Adrenal gland (tissue), 5 donors: ENCODE measurements around the gene VPS11.

Experiments
- CTCF ChIP-seq, 6 experiments: fragments of 450-650 bp in 4 of 6; fragments of 200-600 bp in 2 of 6; sonication (generic) in 1 of 6; IDR thresholded peaks; 1 replicate in 5 of 6; 2 replicates in 1 of 6; pipeline versions ENCODE4 v1.5.1 to v1.8.0; 2016 to 2021; ENCODE audit warnings: antibody characterized with exemption in 6 of 6, mild to moderate bottlenecking in 2 of 6, moderate library complexity in 1 of 6
- POLR2A ChIP-seq, 2 donors: fragments of 450-650 bp; IDR thresholded peaks; one replicate each; pipeline ENCODE4 v1.6.1; 2017; ENCODE audit warnings: antibody characterized with exemption in 2 of 2, mild to moderate bottlenecking in 2 of 2, moderate library complexity in 1 of 2
- donor health status: DM: no; HTN: no; CAD: no.

- TF ChIP-seq CTCF (IDR thresholded peaks at IDR 0.05) (no peak), POLR2A (IDR thresholded peaks at IDR 0.05) (no peak)
Measured at GRCh38 chr11:119019996-119020395, 47.6 kb upstream of the VPS11 start.
